HG02970 (cell line): ENCODE measurements around the gene BEGAIN.

ENCODE experiments used
- ATAC-seq: cut with Tn5 transposase; IDR thresholded peaks from one replicate; pipeline ENCODE4 v1.9.1; 2021; ENCODE audit warnings: mild to moderate bottlenecking, moderate library complexity, moderate number of reproducible peaks; ENCODE audit not compliant: unreplicated experiment, low FRiP score

BEGAIN gene

DNA sequence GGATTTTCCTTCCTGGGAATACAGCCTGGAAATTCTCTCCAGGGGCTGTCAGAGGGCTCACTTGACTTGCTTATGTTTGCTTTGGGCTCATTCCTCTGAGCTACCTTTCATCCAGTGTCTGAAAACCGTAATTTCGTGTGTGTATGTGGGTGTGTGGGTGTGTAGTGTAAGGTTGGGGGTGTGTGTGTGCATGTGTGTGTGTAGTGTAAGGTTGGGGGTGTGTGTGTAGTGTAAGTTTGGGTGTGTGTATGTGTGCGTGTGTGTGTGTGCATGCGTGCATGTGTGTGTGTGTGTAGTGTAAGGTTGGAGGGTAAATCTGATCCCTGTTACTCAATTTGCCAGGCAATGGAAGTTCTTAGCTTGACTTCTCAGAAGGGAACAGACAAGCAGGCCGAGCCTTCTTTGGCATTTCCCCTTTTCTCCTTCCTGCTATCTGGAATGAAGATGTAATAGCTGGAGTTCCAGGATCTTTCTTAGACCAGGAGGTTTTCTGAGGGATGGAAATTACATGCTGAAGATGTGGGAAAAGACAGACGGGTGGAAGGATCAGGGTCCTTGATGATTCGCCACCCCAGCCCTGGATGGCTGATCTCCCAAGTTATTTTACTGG lies 15.5 kb upstream of the BEGAIN start:
- ATAC-seq, result no peak

- no peak for ATAC-seq
Measured at GRCh38 chr14:100601914-100602313, 14.7 kb upstream of the BEGAIN start.

- no peak for ATAC-seq
Measured at GRCh38 chr14:100601064-100601463, 13.8 kb upstream of the BEGAIN start.

DNA sequence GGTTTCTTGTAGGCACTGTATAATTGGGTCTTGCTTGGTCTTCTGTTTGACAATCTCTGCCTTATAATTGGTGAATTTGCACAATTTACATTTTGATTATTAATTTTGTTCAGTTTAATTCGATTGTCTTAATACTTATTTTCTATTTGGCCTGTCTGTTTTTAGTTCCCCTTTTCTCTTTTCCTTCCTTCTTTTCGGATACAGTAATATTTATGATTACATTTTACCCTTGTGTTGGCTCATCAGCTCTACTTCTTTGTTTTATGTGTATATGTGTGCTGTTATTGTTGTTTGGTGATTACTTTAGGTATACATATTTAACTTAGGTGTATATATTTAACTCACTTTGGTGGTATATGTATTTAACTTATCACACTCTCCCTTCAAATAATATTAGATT lies 12.8 kb upstream of the BEGAIN start:
- ATAC-seq, result no peak

DNA sequence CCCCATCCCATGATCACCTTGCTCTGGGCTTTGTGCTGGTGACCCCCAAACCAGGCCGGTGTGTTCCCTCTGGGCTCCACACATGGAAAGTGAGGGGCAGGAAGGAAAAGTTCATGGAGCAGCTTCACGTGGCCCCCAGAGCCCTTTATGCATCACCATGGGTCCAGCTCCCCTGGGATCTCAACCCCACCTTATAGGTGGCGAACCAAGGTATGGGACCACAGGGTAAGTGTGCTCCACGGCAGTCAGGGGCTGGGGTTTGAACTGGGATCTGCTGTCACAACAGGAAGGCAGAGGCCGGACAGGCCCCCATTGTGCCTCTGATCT lies 7.4 kb upstream of the BEGAIN start:
- ATAC-seq, result no peak

- no peak for ATAC-seq
Measured at GRCh38 chr14:100593751-100594624, 6.8 kb upstream of the BEGAIN start.

- no peak for ATAC-seq
Measured at GRCh38 chr14:100592972-100593371, 5.8 kb upstream of the BEGAIN start.

DNA sequence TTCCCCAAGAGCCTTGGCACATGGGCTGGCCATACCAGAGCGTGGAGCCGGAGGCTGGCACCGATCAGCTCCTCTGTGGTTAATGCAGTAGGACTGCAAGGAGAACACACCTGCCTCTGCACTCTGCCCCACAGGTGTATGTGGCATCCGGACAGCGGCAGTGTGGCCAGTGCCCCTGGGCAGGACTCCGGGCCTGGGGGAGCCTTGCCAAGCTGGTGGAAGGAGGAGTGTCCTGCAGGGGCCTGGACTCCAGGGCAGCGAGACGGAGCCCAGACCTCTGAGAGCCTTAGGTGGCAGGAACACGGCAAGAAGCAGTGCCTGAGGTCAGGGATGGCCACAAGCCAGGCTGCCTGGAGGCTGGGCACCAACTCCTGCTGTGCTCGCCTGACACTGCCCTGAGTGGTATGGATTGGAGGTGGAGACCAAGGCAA lies 5.3 kb upstream of the BEGAIN start:
- ATAC-seq, result no peak

- ATAC-seq, result no peak
Measured at GRCh38 chr14:100591453-100592371, 4.5 kb upstream of the BEGAIN start.

- ATAC-seq, result no peak
Measured at GRCh38 chr14:100590726-100591452, 3.7 kb upstream of the BEGAIN start.

DNA sequence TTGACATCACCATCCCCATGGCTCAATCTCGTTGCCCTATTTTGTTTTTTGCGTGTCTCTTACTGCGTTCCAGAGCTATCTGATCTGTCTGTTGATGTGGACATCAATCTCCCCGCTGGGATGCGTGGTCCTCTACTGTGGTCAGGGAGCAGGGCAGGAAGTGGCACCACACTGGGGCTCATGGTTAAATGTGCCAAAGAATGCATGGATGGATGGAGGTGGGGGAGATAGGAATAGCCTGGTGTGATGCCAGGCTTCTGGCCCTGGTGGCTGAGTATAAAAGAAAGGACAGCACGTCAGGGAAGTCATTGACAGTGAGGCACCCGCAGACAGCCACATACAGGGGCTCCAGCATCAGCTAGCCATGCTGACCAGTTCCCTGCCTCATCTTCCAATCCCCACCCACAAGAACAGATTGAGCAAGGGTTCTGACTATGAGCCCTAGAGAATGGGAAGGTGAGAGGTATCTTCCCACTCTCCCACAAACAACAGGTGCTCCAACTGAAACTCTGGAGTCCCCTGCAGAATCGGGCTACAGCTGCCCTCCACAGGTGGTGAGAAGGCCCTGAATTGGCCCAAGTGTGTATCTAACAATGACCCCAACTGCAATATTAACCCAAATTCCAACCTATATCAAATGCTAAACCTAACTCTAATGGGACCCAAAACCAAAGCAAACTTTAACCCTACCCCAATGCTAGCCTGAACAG lies 2.7 kb upstream of the BEGAIN start:
- no peak for ATAC-seq

- ATAC-seq, result no peak
Measured at GRCh38 chr14:100589071-100589759, 2.0 kb upstream of the BEGAIN start.

DNA sequence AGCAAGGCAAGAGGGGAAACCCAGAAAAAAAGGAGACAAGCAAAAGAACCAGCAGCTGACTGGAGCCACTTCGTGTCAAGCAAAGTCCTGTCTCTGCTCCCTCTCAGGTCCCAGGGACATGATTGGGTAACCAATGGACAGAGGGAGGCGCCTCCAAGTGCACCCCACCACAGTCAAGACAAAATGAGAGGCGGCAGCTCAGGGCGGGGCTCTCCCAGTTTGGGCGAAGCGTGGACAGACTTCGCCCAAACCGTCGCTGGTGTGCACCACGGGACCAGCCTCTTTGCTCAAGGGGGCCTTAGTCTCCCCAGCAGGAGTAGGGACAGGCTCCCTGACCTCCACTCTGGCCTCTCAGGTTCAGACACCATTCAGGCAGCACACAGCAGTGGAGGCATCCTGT lies 1.5 kb upstream of the BEGAIN start:
- no peak for ATAC-seq

- no peak for ATAC-seq
Measured at GRCh38 chr14:100587763-100588411, 670 bp upstream of the BEGAIN start.

DNA sequence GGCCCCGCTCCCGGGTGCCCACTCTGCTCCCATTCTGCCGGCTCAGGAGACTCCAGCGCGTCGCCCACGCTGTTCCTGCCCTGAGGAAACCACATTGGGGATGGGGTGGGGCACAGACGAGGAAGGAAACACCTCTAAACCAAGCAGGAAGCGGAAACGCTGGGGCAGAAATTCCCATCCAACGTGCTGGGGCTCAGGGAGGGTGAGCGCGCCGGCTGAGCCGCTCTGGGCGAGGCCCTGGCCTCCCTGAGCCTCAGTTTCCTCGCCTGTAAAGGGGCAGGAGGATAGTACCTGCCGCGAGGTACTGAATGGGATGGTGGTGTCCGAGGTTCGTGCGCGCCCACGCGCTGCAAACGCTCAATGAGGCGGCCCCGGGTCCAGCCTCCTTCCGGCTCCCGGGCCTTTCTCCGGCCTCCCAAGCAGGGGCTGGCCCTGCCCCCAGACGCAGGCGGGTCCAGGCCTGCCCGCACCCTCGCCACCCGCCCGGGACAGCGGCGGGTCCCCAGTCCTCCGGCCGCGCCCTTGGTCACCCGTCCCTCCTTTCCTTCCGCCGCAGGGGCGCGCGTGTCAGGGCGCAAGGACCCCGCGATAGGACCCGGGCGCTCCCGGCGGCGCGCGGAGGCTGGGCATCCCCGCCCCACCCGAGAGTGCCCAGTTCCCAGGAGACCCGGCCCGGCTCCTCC lies 673 bp downstream of the BEGAIN start:
- no peak for ATAC-seq

DNA sequence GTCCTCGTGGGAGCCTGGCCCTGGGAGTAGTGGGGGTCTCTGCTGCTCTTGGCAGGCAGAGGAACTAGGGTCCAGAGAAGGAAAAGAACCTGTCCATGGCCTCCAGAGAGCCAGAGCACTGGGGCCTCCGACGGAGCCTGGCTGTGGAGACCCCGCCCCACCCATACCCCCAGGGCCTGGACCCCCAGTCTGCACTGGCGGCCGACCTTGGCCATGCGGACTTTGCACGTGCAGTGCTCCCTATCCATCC lies 1.1 kb downstream of the BEGAIN start:
- no peak for ATAC-seq

DNA sequence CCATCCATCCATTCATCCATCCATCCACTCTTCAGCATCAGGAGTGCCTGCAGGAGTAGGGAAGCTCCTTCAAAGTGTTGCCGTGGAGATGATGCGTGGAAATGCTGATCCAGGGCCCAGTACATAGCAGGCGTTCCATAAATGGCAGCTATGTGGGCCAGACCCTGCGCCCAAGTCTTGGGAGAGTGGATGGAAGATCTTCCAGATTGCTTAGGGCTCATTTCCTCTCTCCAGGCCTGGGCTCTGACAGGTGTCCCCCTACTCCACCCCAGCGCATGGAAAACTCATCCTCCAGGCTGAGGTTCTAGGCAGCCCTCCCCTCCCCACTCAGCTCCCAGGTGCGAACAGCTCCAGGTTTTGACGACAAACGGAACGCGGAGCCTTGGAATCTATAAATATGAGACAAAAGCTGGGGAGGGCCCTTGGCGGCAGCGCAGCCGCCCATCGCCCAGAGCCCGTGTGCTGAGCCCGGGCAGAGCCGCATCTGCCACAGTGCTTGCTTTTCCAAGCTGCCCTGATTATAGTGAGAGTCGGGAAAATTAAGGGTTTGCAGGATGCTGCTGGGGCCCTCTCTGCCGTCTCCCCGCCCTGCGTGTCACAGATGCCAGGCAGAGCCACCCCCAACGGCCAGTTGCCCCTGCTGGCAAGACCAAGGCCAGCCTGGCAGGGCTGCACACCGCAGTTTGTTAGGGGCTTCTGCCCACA lies 1.6 kb downstream of the BEGAIN start:
- no peak for ATAC-seq
